ENCODE results near the gene CUL9. TPM values are rescaled to one million over a fixed set of nuclear protein-coding genes. Genes with fewer than 3 reads are reported as not detected.
A peak's percentile ranks its signal among the peaks of the same experiment; 100 is the strongest.

CUL9 gene
- total and polyA plus RNA-seq, 11 donors = 6.5 to 22.3 (median 12.5) TPM

DNA sequence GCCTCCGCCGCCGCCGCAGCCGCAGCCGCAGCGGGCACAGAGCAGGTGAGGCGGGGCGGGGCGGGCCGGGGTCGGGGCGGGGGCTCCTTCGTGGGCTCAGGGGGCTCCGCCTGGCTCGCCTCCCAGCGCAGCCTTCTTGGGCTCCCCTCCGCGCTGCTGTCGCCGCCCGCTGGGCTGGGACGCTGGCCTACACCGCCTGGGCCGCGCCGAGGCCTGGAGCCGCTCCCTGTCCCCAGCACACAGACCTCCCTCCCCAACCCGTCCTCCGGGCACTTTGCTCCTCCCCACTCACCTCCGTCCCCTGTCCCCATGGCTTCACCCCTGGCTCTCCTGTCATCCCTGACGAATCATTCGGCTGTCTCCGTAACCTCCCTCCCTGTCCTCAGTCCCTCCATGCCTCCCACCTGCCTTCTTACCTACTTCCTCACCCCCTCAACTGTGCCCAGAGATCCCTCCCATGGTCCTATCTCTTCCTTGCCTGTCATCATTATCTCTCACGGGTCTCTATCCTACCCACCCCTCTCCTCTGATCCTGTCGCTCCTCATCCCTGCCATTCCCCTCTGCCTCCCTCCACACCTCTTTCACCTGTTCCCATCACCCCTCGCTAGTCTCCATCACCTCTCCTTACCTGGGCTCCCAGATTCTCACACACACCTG lies 61.8 kb downstream of the CUL9 start:
- 17 to 30% (median 20%) methylated on average over 26 to 37 of the region's 37 CpGs for WGBS, 4 donors
- Histone ChIP-seq H3K36me3 (no peaks in the 10 kb centered on the region), H3K27ac (no peak overlapping the region), H3K4me1 (peaks cover 0 to 17% (median 9%) of the 10 kb centered on the region in 12 donors), H3K4me3 (no peak overlapping the region), H3K9me3 (peaks cover 0 to 8% (median 0%) of the 10 kb centered on the region in 12 donors), H3K27me3 (peaks cover 8 to 53% (median 20%) of the 10 kb centered on the region in 9 donors)
- intact Hi-C loops (cut with DNase I) = no loop called here
- ATAC-seq = no peak
- no peak for DNase-seq
- TF ChIP-seq CTCF (IDR thresholded peaks at IDR 0.05) (no peak), POLR2A (IDR thresholded peaks at IDR 0.05) (no peak)

- H3K4me3 ChIP-seq = peak overlapping the region; percentile 40 to 73 (median 61)
- ATAC-seq (peak; percentile 65 to 87 (median 82)), DNase-seq (peak; percentile 59 to 84 (median 76))
- H3K9me3 ChIP-seq = no peaks in the 10 kb centered on the region
- no peaks in the 10 kb centered on the region for H3K36me3 ChIP-seq
- TF ChIP-seq POLR2A (IDR thresholded peaks at IDR 0.05) = no peak
- no peak for TF ChIP-seq CTCF (IDR thresholded peaks at IDR 0.05)
- peak overlapping the region in 6 of 12 donors; percentile 14 to 63 (median 28) for H3K27ac ChIP-seq
- intact Hi-C loops (cut with DNase I) = no loop called here
- peaks cover 8 to 49% (median 23%) of the 10 kb centered on the region in 9 donors for H3K27me3 ChIP-seq
- H3K4me1 ChIP-seq = peaks cover 0 to 17% (median 9%) of the 10 kb centered on the region in 12 donors
- 12 to 17% (median 15%) methylated on average over 24 to 27 of the region's 27 CpGs for WGBS, 4 donors
Measured at GRCh38 chr6:43246301-43247113, 64.5 kb downstream of the CUL9 start.

DNA sequence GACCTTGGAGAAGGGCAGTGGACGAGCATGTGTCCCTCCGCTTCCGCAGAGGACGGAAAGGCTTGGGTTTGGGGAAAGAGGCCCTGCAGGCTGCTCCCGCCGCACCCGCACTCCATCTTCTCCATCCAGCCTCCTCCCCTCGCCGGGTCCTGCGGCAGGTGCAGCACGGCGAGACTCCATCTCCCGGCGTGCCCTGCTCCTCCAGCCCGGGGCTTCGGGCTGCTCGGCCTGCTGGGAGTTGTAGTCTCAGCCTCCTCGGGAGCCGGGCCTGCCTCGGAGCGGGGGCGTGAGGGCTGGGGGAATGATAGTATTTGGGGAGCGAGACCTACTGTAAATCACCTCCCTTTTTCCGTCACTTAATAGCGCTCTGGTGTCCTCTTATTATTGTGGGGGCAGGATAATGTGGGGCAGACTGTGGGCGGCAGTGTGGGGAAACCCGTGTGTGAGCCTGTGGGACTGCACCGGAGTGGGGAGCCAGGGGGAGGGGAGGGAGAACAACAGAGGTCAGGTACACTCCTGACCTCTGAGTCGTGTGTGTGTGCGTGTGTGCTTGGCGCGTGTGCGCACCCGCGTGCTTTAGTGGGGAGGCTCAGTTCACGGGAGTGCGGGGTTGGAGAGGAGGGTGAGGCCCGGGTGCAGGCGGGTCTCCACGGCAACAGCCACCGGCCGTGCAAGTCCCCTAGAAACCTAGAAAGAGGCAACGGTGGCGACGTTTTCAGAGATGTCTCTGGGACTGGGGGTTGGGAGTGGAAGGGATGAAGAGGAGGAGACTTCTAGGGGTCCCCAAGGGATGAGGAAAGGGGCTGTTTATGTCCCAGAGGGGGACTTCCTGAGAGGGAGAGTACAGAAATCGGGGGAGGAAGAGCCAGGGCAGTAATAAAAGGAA lies 65.4 kb downstream of the CUL9 start:
- WGBS, 4 donors = 4 to 8% (median 6%) methylated on average over 33 to 46 of the region's 46 CpGs

More for the DNA sequence above, 65.4 kb downstream of the CUL9 start:
- DNase-seq (peak; percentile 79 to 90 (median 85)), ATAC-seq (peak; percentile 90 to 98 (median 96))
- H3K4me3 ChIP-seq = peak overlapping the region; percentile 40 to 73 (median 61)
- intact Hi-C loops (cut with DNase I) = no loop called here
- H3K4me1 ChIP-seq = peaks cover 0 to 17% (median 9%) of the 10 kb centered on the region in 12 donors
- peaks cover 5 to 44% (median 27%) of the 10 kb centered on the region in 9 donors for H3K27me3 ChIP-seq
- H3K36me3 ChIP-seq = no peaks in the 10 kb centered on the region
- TF ChIP-seq CTCF (IDR thresholded peaks at IDR 0.05) (no peak), POLR2A (IDR thresholded peaks at IDR 0.05) (no peak)
- no peaks in the 10 kb centered on the region for H3K9me3 ChIP-seq
- H3K27ac ChIP-seq = peak overlapping the region in 8 of 12 donors; percentile 14 to 63 (median 31)
